Ishikawa (cell line): Measurements from ENCODE around the gene MN1.
A peak's percentile ranks its signal among the peaks of the same experiment; 100 is the strongest.

Experiments
- CEBPB ChIP-seq: IDR thresholded peaks from 2 replicates; pipeline ENCODE4 v1.6.1; 2012
- CREB1 ChIP-seq: IDR thresholded peaks from 2 replicates; pipeline ENCODE4 v1.6.1; 2012; ENCODE audit warnings: low read depth
- EGR1 ChIP-seq: IDR thresholded peaks from 2 replicates; pipeline ENCODE4 v1.6.1; 2012
- EP300 ChIP-seq: IDR thresholded peaks from 2 replicates; pipeline ENCODE4 v1.6.1; 2012; ENCODE audit warnings: borderline replicate concordance
- FOXM1 ChIP-seq: IDR thresholded peaks from 2 replicates; pipeline ENCODE4 v1.6.1; 2012; ENCODE audit warnings: low read depth, borderline replicate concordance
- NFIC ChIP-seq: IDR thresholded peaks from 2 replicates; pipeline ENCODE4 v1.6.1; 2012
- RAD21 ChIP-seq: IDR thresholded peaks from 2 replicates; pipeline ENCODE4 v1.6.1; 2012; ENCODE audit warnings: low read depth
- TAF1 ChIP-seq: IDR thresholded peaks from 2 replicates; pipeline ENCODE4 v1.6.1; 2012; ENCODE audit warnings: low read depth, mild to moderate bottlenecking
- TCF12 ChIP-seq: IDR thresholded peaks from 2 replicates; pipeline ENCODE4 v1.6.1; 2012; ENCODE audit warnings: low read depth
- TEAD4 ChIP-seq: IDR thresholded peaks from 2 replicates; pipeline ENCODE4 v1.6.1; 2012
- YY1 ChIP-seq: IDR thresholded peaks from 2 replicates; pipeline ENCODE4 v1.6.1; 2012; ENCODE audit warnings: low read depth
- ZBTB7A ChIP-seq: IDR thresholded peaks from 2 replicates; pipeline ENCODE4 v1.6.1; 2012; ENCODE audit warnings: low read depth
- TF ChIP-seq, protein P1 (sequence below): IDR thresholded peaks from 2 replicates; pipeline ENCODE4 v1.6.1; 2012
- TF ChIP-seq, protein P2 (sequence below): IDR thresholded peaks from 2 replicates; pipeline ENCODE4 v1.6.1; 2012; ENCODE audit warnings: low read depth, mild to moderate bottlenecking
- TF ChIP-seq, protein P3 (sequence below): IDR thresholded peaks from 2 replicates; pipeline ENCODE4 v1.6.1; 2012

MN1 gene

DNA sequence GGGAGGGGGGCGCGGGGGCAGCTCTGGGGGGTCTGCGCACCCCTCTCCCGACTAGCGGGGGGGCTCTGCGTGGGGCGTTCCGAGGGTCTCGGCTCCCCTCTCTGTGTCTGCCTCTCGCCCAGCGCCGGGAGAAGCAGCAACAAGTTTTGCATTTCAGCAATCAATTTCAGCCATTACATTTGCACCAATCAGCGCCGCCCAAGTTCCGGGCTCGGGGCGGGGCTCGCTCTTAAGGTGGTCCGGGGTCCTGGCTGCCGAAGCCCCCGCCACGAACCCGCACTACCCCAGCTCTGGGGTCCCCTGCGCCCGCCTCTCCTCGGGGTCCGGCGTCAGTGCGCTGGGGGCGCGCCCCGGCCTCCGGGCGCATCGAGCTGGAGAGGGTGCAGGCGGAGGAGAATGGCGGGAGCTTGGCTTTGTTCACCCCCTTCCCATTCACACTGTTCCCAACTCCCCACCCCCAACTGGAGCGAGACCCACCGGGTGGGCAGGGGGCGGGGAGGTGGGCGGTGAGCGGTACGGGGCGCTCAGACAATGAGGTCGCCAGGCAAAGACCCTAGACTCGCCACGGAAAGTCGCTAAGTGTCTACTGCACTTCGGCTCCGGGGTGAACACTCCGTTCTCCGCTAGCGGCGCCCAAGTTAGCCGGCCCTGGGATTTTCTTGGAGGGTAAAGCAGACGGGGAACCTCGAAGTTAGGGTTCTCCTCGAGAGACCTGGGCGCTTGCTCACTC, at the start of gene MN1:
MN1 (minus strand) TSS at position 141 of the 730 bp plus-strand sequence. CDS start 1,213 bp downstream, outside the sequence.
- 0 out of 2 replicates have a peak, but pooled peaks have one; percentile 27 for TF ChIP-seq YY1
- TF ChIP-seq, protein P1, sequence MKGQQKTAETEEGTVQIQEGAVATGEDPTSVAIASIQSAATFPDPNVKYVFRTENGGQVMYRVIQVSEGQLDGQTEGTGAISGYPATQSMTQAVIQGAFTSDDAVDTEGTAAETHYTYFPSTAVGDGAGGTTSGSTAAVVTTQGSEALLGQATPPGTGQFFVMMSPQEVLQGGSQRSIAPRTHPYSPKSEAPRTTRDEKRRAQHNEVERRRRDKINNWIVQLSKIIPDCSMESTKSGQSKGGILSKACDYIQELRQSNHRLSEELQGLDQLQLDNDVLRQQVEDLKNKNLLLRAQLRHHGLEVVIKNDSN = no peak
- TF ChIP-seq, protein P2, sequence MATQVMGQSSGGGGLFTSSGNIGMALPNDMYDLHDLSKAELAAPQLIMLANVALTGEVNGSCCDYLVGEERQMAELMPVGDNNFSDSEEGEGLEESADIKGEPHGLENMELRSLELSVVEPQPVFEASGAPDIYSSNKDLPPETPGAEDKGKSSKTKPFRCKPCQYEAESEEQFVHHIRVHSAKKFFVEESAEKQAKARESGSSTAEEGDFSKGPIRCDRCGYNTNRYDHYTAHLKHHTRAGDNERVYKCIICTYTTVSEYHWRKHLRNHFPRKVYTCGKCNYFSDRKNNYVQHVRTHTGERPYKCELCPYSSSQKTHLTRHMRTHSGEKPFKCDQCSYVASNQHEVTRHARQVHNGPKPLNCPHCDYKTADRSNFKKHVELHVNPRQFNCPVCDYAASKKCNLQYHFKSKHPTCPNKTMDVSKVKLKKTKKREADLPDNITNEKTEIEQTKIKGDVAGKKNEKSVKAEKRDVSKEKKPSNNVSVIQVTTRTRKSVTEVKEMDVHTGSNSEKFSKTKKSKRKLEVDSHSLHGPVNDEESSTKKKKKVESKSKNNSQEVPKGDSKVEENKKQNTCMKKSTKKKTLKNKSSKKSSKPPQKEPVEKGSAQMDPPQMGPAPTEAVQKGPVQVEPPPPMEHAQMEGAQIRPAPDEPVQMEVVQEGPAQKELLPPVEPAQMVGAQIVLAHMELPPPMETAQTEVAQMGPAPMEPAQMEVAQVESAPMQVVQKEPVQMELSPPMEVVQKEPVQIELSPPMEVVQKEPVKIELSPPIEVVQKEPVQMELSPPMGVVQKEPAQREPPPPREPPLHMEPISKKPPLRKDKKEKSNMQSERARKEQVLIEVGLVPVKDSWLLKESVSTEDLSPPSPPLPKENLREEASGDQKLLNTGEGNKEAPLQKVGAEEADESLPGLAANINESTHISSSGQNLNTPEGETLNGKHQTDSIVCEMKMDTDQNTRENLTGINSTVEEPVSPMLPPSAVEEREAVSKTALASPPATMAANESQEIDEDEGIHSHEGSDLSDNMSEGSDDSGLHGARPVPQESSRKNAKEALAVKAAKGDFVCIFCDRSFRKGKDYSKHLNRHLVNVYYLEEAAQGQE = no peak
- no peak for TF ChIP-seq TEAD4
- no peak for TF ChIP-seq EGR1
- peak; percentile 93 for TF ChIP-seq ZBTB7A

DNA sequence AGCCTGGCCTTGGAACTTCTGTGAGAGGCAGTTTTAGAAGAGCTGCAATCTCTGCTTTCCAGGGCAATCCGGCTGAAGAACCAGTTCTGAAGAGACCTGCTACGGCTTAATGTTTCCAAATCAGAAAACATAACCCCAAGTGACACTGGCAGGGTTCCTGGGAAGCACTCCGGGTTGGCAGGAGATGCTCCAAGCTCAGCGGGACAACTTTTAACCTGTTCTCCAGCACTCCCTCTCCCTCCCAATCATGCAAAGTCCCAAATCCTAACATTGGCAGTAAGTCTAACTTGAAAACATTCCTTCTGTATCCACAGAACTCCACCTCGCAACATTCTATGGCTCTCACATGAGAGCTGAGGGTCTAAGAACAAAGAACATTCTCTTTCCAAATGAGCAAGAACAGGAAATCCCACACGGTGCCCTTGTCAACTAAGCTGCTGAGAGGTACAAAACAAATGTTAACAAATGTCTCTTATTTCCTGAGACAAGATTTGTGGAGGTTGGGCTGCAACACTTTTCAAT, 48.5 kb upstream of the MN1 start:
- TF ChIP-seq, protein P2 = no peak
- TF ChIP-seq EP300 (no peak), TCF12 (no peak), ZBTB7A (no peak), RAD21 (no peak), EGR1 (no peak), NFIC (no peak)

DNA sequence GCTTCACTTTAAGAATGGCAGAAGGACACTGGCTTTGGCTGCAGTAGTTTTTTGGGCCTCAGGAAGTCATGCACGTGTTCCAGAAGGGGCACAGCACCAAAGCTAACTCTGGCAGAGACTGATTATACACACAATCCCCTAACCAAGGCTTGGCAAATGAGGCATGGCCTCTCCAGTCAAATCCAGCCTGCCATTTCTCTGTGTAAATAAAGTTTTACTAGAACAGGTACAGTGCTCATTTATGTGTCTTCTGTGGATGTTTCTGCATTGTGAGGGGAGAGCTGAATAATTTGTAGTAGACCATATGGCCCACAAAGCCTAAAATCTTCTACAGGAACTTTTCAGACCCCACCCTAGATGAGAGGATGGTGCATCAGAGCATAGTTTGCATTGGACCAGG, 46.4 kb upstream of the MN1 start:
- TF ChIP-seq YY1 = no peak
- TF ChIP-seq EGR1 = no peak
- no peak for TF ChIP-seq NFIC
- TF ChIP-seq, protein P1 = no peak
- TF ChIP-seq, protein P2 = no peak
- no peak for TF ChIP-seq ZBTB7A
- no peak for TF ChIP-seq TAF1
- TF ChIP-seq EP300 = no peak
- TF ChIP-seq CREB1 = no peak
- no peak for TF ChIP-seq RAD21
- TF ChIP-seq CEBPB = no peak
- TF ChIP-seq, protein P3, sequence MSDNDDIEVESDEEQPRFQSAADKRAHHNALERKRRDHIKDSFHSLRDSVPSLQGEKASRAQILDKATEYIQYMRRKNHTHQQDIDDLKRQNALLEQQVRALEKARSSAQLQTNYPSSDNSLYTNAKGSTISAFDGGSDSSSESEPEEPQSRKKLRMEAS = no peak
- TF ChIP-seq TCF12 = no peak
- no peak for TF ChIP-seq FOXM1

DNA sequence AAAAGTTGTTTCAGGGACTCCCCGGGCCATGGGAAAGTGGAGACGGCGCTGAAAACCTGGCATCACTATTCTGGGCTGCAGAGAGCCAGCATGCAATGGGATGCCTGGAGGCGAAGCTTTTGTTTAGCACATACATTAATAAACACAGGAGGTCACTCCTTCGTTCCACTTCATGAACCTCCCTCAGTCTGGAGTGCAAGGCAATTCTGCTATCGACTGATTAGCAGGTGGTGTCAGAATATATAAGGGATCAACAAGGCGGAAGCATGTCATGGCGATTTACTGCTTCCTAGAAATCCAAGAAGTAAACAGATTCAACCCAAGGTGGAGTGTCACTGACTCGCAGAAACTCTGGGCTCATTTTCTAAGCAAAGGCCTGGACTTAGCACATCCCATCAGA, 45.4 kb upstream of the MN1 start:
- TF ChIP-seq, protein P2 = no peak
- TF ChIP-seq YY1 = no peak
- TF ChIP-seq TEAD4 = no peak
